ENCODE results near the gene ZSCAN12. TPM values are rescaled to one million over a fixed set of nuclear protein-coding genes. Genes with fewer than 3 reads are reported as not detected.
A peak's percentile ranks its signal among the peaks of the same experiment; 100 is the strongest.

Gene ZSCAN12
- total RNA-seq, 2 experiments from 2014 or later, result 4.4 to 4.7 TPM

GRCh38 chr6:28349892-28350737 lies 49.4 kb downstream of the ZSCAN12 start, which contains the start of gene ZKSCAN3:
Gene ZKSCAN3, plus strand, starts transcription at chr6:28349947. Its CDS starts 9,640 bp downstream, at chr6:28359587.
- intact Hi-C loops (cut with micrococcal nuclease), result loop anchor here (1.0 kb wide), 2 partner anchors 15 to 83 kb away; partner anchors contain the start of gene ZSCAN26
- H3K4me3 Mint-ChIP-seq, result peak within 1 kb of the TSS; percentile 97
- DNase-seq, result peak; percentile 93
- H3K36me3 Mint-ChIP-seq (ENCODE audit: low read depth), result no peaks in the 10 kb centered on the region
- CTCF ChIA-PET, result interaction anchor here (0.6 to 1.1 kb wide), 3 partner anchors 32 to 174 kb away, joined by 3 to 4 read pairs (median 3); no protein-coding TSS in a partner anchor
- H3K9me3 Mint-ChIP-seq, result no peaks in the 10 kb centered on the region
- peaks cover 22% of the 10 kb centered on the region for H3K4me1 Mint-ChIP-seq (ENCODE audit: low read depth)
- H3K27ac Mint-ChIP-seq, result peak within 1 kb of the TSS; percentile 87
- H3K27me3 Mint-ChIP-seq (ENCODE audit: low read depth), result peaks cover 6% of the 10 kb centered on the region

GRCh38 chr6:28349344-28349891 lies 50.1 kb downstream of the ZSCAN12 start:
- H3K9me3 Mint-ChIP-seq, result no peaks in the 10 kb centered on the region
- intact Hi-C loops (cut with micrococcal nuclease), result loop anchor here (1.0 kb wide), 2 partner anchors 14 to 82 kb away; partner anchors contain the start of gene ZSCAN26
- peaks cover 6% of the 10 kb centered on the region for H3K27me3 Mint-ChIP-seq (ENCODE audit: low read depth)
- peaks cover 22% of the 10 kb centered on the region for H3K4me1 Mint-ChIP-seq (ENCODE audit: low read depth)
- peak overlapping the region; percentile 97 for H3K4me3 Mint-ChIP-seq
- no peak for DNase-seq
- peak overlapping the region; percentile 87 for H3K27ac Mint-ChIP-seq
- no peaks in the 10 kb centered on the region for H3K36me3 Mint-ChIP-seq (ENCODE audit: low read depth)
- CTCF ChIA-PET, result interaction anchor here (1.1 kb wide), 1 partner anchor 34 kb away, joined by 4 read pairs; no protein-coding TSS in a partner anchor

- Mint-ChIP-seq H3K9me3 (no peaks in the 10 kb centered on the region), H3K4me3 (no peak overlapping the region), H3K27ac (no peak overlapping the region), H3K4me1 (ENCODE audit: low read depth) (peaks cover 18% of the 10 kb centered on the region), H3K27me3 (ENCODE audit: low read depth) (peaks cover 6% of the 10 kb centered on the region), H3K36me3 (ENCODE audit: low read depth) (no peaks in the 10 kb centered on the region)
- CTCF ChIA-PET, result no interaction called here
- DNase-seq, result no peak
- intact Hi-C loops (cut with micrococcal nuclease), result no loop called here
Observed at GRCh38 chr6:28347119-28347518, 52.4 kb downstream of the ZSCAN12 start.

GRCh38 chr6:28345201-28345600 lies 54.3 kb downstream of the ZSCAN12 start:
- no peak for DNase-seq
- peaks cover 3% of the 10 kb centered on the region for H3K4me1 Mint-ChIP-seq (ENCODE audit: low read depth)
- intact Hi-C loops (cut with micrococcal nuclease), result no loop called here
- H3K27ac Mint-ChIP-seq, result no peak overlapping the region
- H3K27me3 Mint-ChIP-seq (ENCODE audit: low read depth), result peaks cover 6% of the 10 kb centered on the region
- peaks cover 7% of the 10 kb centered on the region for H3K9me3 Mint-ChIP-seq
- H3K36me3 Mint-ChIP-seq (ENCODE audit: low read depth), result peaks cover 4% of the 10 kb centered on the region
- H3K4me3 Mint-ChIP-seq, result no peak overlapping the region
- CTCF ChIA-PET, result no interaction called here

DNA sequence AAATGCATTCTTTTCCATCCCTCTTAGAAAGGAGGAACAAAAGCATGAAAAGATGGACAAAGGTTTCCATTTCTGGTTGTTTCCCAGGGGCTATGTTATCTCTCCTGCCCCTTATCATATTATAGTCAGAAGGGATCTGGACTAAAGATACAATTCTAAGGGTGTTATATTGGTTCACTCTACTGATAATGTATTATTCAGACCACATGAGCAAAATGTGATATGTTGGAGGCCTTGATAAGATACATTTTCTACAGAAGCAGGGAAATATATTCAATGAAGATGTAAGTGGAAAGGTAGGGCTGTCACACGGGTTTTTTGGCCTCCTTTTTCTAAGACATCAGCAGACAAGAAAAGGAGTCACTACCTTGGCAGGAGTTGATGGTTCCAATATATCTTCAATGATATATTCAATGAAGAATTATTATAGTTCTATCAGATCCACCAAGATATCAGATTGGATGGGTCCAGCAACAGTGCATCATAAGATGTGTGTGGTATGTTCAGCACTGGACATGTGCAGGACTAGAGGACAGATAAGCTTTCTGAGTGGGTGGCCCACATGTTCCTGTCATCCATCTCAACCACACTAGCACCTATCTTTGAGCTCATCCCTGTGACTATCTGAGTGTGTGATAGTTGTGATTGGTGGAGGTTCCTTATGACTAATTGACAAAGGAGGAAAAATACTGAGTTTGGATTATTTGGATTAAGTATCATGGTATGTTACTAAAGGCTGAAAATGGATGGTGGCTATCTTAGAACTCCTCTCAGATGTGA lies 55.5 kb downstream of the ZSCAN12 start:
- Mint-ChIP-seq H3K9me3 (peaks cover 13% of the 10 kb centered on the region), H3K4me1 (ENCODE audit: low read depth) (no peaks in the 10 kb centered on the region)
- intact Hi-C loops (cut with micrococcal nuclease), result no loop called here

GRCh38 chr6:28340310-28341095 lies 59.0 kb downstream of the ZSCAN12 start:
- peaks cover 4% of the 10 kb centered on the region for H3K36me3 Mint-ChIP-seq (ENCODE audit: low read depth)
- no peaks in the 10 kb centered on the region for H3K4me1 Mint-ChIP-seq (ENCODE audit: low read depth)
- intact Hi-C loops (cut with micrococcal nuclease), result no loop called here
- H3K27me3 Mint-ChIP-seq (ENCODE audit: low read depth), result no peaks in the 10 kb centered on the region
- H3K27ac Mint-ChIP-seq, result no peak overlapping the region
- peaks cover 13% of the 10 kb centered on the region for H3K9me3 Mint-ChIP-seq
- no peak overlapping the region for H3K4me3 Mint-ChIP-seq
- DNase-seq, result no peak
- CTCF ChIA-PET, result interaction anchor here (1.5 kb wide), 1 partner anchor 18 kb away, joined by 3 read pairs; no protein-coding TSS in a partner anchor

More for the DNA sequence above, 55.5 kb downstream of the ZSCAN12 start:
- no peak overlapping the region for H3K4me3 Mint-ChIP-seq
- H3K27ac Mint-ChIP-seq, result no peak overlapping the region
- peaks cover 6% of the 10 kb centered on the region for H3K27me3 Mint-ChIP-seq (ENCODE audit: low read depth)
- peaks cover 4% of the 10 kb centered on the region for H3K36me3 Mint-ChIP-seq (ENCODE audit: low read depth)
- CTCF ChIA-PET, result no interaction called here
- DNase-seq, result no peak

- no peaks in the 10 kb centered on the region for H3K27me3 Mint-ChIP-seq (ENCODE audit: low read depth)
- H3K36me3 Mint-ChIP-seq (ENCODE audit: low read depth), result peaks cover 4% of the 10 kb centered on the region
- DNase-seq, result no peak
- no peak overlapping the region for H3K4me3 Mint-ChIP-seq
- no peak overlapping the region for H3K27ac Mint-ChIP-seq
- CTCF ChIA-PET, result interaction anchor here (0.8 to 2.4 kb wide), 2 partner anchors 19 to 25 kb away, joined by 3 to 8 read pairs; no protein-coding TSS in a partner anchor
- H3K9me3 Mint-ChIP-seq, result peaks cover 13% of the 10 kb centered on the region
- intact Hi-C loops (cut with micrococcal nuclease), result loop anchor here (5.0 kb wide), 2 partner anchors 255 to 520 kb away; partner anchors contain the start of gene ZNF165
- H3K4me1 Mint-ChIP-seq (ENCODE audit: low read depth), result peaks cover 4% of the 10 kb centered on the region
Observed at GRCh38 chr6:28337121-28337520, 62.4 kb downstream of the ZSCAN12 start.

- no peak overlapping the region for H3K4me3 Mint-ChIP-seq
- peaks cover 4% of the 10 kb centered on the region for H3K36me3 Mint-ChIP-seq (ENCODE audit: low read depth)
- DNase-seq, result peak; percentile 25
- intact Hi-C loops (cut with micrococcal nuclease), result loop anchor here (5.0 kb wide), 2 partner anchors 254 to 519 kb away; partner anchors contain the start of gene ZNF165
- H3K9me3 Mint-ChIP-seq, result peaks cover 13% of the 10 kb centered on the region
- peaks cover 4% of the 10 kb centered on the region for H3K4me1 Mint-ChIP-seq (ENCODE audit: low read depth)
- CTCF ChIA-PET, result no interaction called here
- H3K27me3 Mint-ChIP-seq (ENCODE audit: low read depth), result no peaks in the 10 kb centered on the region
- H3K27ac Mint-ChIP-seq, result no peak overlapping the region
Observed at GRCh38 chr6:28336284-28337120, 63.0 kb downstream of the ZSCAN12 start.

DNA sequence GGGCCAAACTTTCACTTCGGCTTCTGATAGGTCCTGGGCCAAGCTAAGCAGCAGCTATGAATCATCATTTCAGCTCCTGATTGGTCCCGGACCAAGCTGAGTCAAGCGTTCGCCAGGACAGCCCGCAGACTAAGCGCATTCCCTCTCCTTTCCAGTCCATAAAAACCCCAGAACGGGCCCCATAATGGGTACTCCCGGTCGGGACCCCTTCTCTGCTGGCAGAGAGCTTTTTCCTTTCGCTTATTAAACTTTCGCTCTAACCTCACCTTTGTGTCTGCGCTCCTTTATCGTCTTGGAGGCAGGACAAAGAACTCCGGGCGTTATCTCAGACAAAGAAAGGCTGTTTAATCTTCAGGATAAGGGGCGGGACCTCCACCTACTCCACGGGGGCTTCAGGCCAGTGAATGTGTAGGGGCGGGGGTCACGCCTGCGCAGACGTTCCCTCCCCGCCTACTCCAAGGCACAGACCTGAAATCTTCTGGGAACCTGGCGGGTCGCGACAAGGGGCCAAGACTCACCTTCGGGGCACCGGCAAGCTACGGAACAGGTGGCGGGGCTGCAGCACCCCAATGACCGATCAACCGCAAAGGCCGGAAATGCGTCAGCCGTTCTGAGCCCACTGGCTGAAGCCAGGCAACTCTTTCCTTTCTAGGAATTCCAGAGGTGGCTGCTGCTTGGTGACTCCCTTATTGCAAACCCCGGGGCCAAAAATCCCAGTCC lies 63.8 kb downstream of the ZSCAN12 start, which contains the start of gene ZSCAN31:
Gene ZSCAN31 (minus strand): TSS at position 585 of the 720 bp plus-strand sequence. CDS start 6,465 bp downstream, outside the sequence.
- peak; percentile 90 for DNase-seq
- CTCF ChIA-PET, result interaction anchor here (0.6 to 3.0 kb wide), 2 partner anchors 11 to 20 kb away, joined by 3 to 10 read pairs; no protein-coding TSS in a partner anchor
- H3K4me1 Mint-ChIP-seq (ENCODE audit: low read depth), result peaks cover 4% of the 10 kb centered on the region
- intact Hi-C loops (cut with micrococcal nuclease), result loop anchor here (1.0 to 5.0 kb wide), 6 partner anchors 14 to 518 kb away; partner anchors contain the start of genes ZKSCAN3 and ZNF165
- peaks cover 10% of the 10 kb centered on the region for H3K9me3 Mint-ChIP-seq
- H3K27me3 Mint-ChIP-seq (ENCODE audit: low read depth), result no peaks in the 10 kb centered on the region
- H3K36me3 Mint-ChIP-seq (ENCODE audit: low read depth), result peaks cover under 1% of the 10 kb centered on the region
- no peak within 1 kb of the TSS for H3K4me3 Mint-ChIP-seq
- no peak within 1 kb of the TSS for H3K27ac Mint-ChIP-seq

GRCh38 chr6:28335040-28335563 lies 64.4 kb downstream of the ZSCAN12 start:
- H3K27me3 Mint-ChIP-seq (ENCODE audit: low read depth), result no peaks in the 10 kb centered on the region
- H3K4me1 Mint-ChIP-seq (ENCODE audit: low read depth), result peaks cover 4% of the 10 kb centered on the region
- no peak overlapping the region for H3K27ac Mint-ChIP-seq
- no peak overlapping the region for H3K4me3 Mint-ChIP-seq
- H3K36me3 Mint-ChIP-seq (ENCODE audit: low read depth), result no peaks in the 10 kb centered on the region
- intact Hi-C loops (cut with micrococcal nuclease), result loop anchor here (1.0 to 5.0 kb wide), 6 partner anchors 14 to 518 kb away; partner anchors contain the start of genes ZKSCAN3 and ZNF165
- CTCF ChIA-PET, result interaction anchor here (0.6 to 3.0 kb wide), 2 partner anchors 11 to 21 kb away, joined by 3 to 10 read pairs; no protein-coding TSS in a partner anchor
- no peak for DNase-seq
- peaks cover 5% of the 10 kb centered on the region for H3K9me3 Mint-ChIP-seq

Data from activated naive CD4-positive, alpha-beta T cell treated with anti-CD3 and anti-CD28 coated beads for 36 hours (primary cell).